Kidney (tissue), 14 donors: ENCODE results near the gene APLN. TPM values are rescaled to one million over a fixed set of nuclear protein-coding genes. Genes with fewer than 3 reads are reported as not detected.

Experiments used
- DNase-seq, 5 donors: peaks; one replicate each; pipeline ENCODE4 v3.0.0-alpha.2; 2013 to 2020
- FAIRE-seq: peaks from 2 replicates; lab custom pipeline; 2012; peaks lifted over from hg19 to GRCh38; lab: Jason Lieb, UNC
- H3K27ac ChIP-seq, 2 donors: one replicate each; pipeline ENCODE4 v1.7.0; 2013; ENCODE audit warnings: low read depth in 2 of 2, low read length in 2 of 2, inconsistent platforms in 1 of 2
- H3K27me3 ChIP-seq: one replicate; pipeline ENCODE4 v1.7.1; 2013; ENCODE audit warnings: low read length, inconsistent platforms; ENCODE audit not compliant: control insufficient read depth, insufficient read depth
- H3K36me3 ChIP-seq, 3 donors: one replicate each; pipeline versions ENCODE4 v1.7.0 to v1.7.1; 2013; ENCODE audit warnings: low read length in 3 of 3, control low read depth in 1 of 3, inconsistent platforms in 1 of 3; ENCODE audit not compliant: insufficient read depth in 3 of 3, control insufficient read depth in 2 of 3
- H3K4me1 ChIP-seq, 3 donors: one replicate each; pipeline versions ENCODE4 v1.7.0 to v1.7.1; 2013; ENCODE audit warnings: low read length in 3 of 3, inconsistent platforms in 1 of 3, low read depth in 1 of 3; ENCODE audit not compliant: control insufficient read depth in 2 of 3, insufficient read depth in 2 of 3
- H3K4me3 ChIP-seq, 3 donors: one replicate each; pipeline versions ENCODE4 v1.7.0 to v1.8.1; 2013; ENCODE audit warnings: low read length in 3 of 3, control low read depth in 1 of 3, inconsistent platforms in 1 of 3
- H3K9ac ChIP-seq, 3 donors: one replicate each; pipeline versions ENCODE4 v1.7.0 to v1.7.1; 2013; ENCODE audit warnings: low read length in 3 of 3, control low read depth in 1 of 3, inconsistent platforms in 1 of 3
- H3K9me3 ChIP-seq, 3 donors: one replicate each; pipeline versions ENCODE4 v1.7.0 to v1.7.1; 2013; ENCODE audit warnings: low read length in 3 of 3, control low read depth in 1 of 3, inconsistent platforms in 1 of 3; ENCODE audit not compliant: control insufficient read depth in 2 of 3, insufficient read depth in 1 of 3
- intact Hi-C: fragments of 100-400 bp; cut with DNase I; formaldehyde crosslinking; loops from one replicate; pipeline ENCODE4 v1.11.1; 2022
- polyA plus RNA-seq: library from polyadenylated mRNA; stranded (reverse); fragments of 350-450 nt; fragmentation: Illumina TruSeq; extraction: RNeasy Lipid Tissue Mini Kit (QIAGEN cat#74804); gene quantifications from one replicate; pipeline ENCODE4 v1.2.3, GENCODE V29; 2014; ENCODE audit warnings: low read depth, low replicate concordance; ENCODE audit not compliant: insufficient read depth
- total RNA-seq: library from RNA; stranded (reverse); fragmentation: NEBNext Ultra II Directional; extraction: Animal tissue kit (Norgen Biotek cat#: 25700); gene quantifications from one replicate; pipeline ENCODE4 v1.2.1, GENCODE V29; 2021
- TF ChIP-seq, protein P1 (sequence below): IDR thresholded peaks from 3 replicates; pipeline ENCODE4 v1.5.1; 2012; ENCODE audit warnings: mild to moderate bottlenecking, moderate library complexity, borderline replicate concordance; ENCODE audit not compliant: insufficient read depth; ENCODE audit errors: extremely low read depth
- donor health status: control.
- donor health status: control.
- donor health status: control.
- donor health status: control.
- donor health status: control.
- donor health status: DM: yes; HTN: yes; CAD: no.
- donor health status: Normal renal cell carcinoma (clear cell type).

Gene APLN
- total and polyA plus RNA-seq, 2 donors from 2014 or later, result 0.31 to 9.9 TPM

DNA sequence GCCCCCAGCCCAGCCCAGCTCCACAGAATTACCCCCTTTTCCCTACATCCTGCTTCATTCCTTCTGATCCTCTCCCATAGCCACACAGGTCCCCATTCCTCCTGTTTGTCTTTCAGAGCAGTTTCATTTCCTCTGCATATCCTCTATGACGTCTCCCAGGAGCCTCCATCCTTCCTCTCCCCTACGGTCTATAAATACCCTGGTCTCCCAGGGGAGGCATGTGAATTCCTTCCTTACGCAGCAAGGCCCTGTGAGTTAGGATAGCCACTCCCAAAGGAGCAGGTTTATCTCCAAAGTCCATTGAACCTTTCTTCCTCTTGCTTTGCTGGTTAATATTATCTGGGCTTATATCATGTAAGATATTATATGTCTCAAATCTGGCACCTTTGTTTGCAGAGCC is 8.4 kb upstream of the APLN start:
- H3K4me3 ChIP-seq, result no peak overlapping the region
- no peaks in the 10 kb centered on the region for H3K27me3 ChIP-seq
- H3K4me1 ChIP-seq, result no peaks in the 10 kb centered on the region
- no peak overlapping the region for H3K27ac ChIP-seq
- H3K9me3 ChIP-seq, result no peaks in the 10 kb centered on the region
- FAIRE-seq (no peak), DNase-seq (no peak)
- intact Hi-C loops, result no loop called here
- TF ChIP-seq, protein P1, sequence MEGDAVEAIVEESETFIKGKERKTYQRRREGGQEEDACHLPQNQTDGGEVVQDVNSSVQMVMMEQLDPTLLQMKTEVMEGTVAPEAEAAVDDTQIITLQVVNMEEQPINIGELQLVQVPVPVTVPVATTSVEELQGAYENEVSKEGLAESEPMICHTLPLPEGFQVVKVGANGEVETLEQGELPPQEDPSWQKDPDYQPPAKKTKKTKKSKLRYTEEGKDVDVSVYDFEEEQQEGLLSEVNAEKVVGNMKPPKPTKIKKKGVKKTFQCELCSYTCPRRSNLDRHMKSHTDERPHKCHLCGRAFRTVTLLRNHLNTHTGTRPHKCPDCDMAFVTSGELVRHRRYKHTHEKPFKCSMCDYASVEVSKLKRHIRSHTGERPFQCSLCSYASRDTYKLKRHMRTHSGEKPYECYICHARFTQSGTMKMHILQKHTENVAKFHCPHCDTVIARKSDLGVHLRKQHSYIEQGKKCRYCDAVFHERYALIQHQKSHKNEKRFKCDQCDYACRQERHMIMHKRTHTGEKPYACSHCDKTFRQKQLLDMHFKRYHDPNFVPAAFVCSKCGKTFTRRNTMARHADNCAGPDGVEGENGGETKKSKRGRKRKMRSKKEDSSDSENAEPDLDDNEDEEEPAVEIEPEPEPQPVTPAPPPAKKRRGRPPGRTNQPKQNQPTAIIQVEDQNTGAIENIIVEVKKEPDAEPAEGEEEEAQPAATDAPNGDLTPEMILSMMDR, result no peak
- H3K9ac ChIP-seq, result no peak overlapping the region
- H3K36me3 ChIP-seq, result no peaks in the 10 kb centered on the region

DNA sequence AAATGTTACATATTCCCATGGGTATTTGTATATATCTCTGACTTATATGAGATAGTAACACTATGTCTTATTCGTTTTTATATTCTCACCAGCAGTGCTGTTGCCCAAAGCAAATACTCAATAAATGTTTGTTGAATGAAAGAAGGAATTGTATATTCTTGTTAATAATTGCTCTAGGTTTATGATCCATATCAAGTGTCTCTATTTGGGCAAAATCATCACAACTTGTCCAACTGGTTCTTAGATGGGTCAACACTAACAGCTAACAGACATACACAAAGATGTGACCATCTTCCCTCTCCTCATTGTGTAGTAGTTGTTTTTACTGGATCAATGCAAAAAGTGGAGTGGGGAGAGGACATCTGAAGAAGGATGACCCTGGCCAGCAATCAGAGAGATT is 6.6 kb upstream of the APLN start:
- no peak for DNase-seq
- H3K4me1 ChIP-seq, result no peaks in the 10 kb centered on the region
- intact Hi-C loops, result no loop called here
- H3K9ac ChIP-seq, result no peak overlapping the region
- no peak for FAIRE-seq
- no peaks in the 10 kb centered on the region for H3K27me3 ChIP-seq
- H3K4me3 ChIP-seq, result no peak overlapping the region
- no peak overlapping the region for H3K27ac ChIP-seq
- TF ChIP-seq, protein P1, result no peak
- no peaks in the 10 kb centered on the region for H3K9me3 ChIP-seq
- H3K36me3 ChIP-seq, result no peaks in the 10 kb centered on the region

DNA sequence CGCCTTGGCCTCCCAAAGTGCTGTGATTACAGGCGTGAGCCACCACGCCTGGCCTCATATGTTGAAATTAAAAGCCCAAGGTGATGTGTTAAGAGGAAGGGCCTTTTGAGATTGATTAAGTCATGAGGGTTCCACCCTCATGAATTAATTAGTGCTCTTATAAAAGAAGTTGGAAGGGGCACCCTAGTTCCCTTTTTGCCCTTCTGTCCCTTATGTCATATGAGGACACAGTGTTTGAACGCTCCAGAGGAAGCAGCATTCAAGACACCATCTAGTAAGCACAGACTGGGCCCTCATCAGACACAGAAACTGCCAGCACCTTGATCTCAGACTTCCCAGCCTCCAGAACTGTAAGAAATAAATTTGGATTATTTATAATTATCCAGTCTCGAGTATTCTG is 5.1 kb upstream of the APLN start:
- H3K27me3 ChIP-seq, result no peaks in the 10 kb centered on the region
- TF ChIP-seq, protein P1, result no peak
- no peaks in the 10 kb centered on the region for H3K36me3 ChIP-seq
- intact Hi-C loops, result no loop called here
- DNase-seq (no peak), FAIRE-seq (no peak)
- H3K4me3 ChIP-seq, result no peak overlapping the region
- no peaks in the 10 kb centered on the region for H3K9me3 ChIP-seq
- no peak overlapping the region for H3K9ac ChIP-seq
- no peaks in the 10 kb centered on the region for H3K4me1 ChIP-seq
- H3K27ac ChIP-seq, result no peak overlapping the region

DNA sequence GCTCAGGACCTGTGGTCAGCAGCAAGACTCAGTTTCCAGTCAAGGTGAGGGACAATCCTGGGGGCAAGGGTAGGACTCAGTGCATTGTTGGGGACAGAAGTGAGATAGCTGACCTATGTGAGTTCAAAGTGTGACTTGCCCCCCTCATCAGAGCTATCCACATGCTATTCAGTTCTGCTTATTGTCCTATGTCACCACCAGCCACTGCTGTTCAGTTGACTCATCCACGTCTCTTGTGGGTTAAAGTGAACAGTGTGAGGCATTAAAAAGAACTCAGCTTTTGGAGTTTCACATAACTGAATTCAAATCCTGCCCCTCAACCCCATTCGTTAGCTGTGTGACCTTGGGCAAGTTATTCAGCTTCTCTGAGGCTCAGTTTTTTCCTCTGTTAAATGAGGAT is 4.4 kb upstream of the APLN start:
- intact Hi-C loops, result no loop called here
- H3K36me3 ChIP-seq, result no peaks in the 10 kb centered on the region
- no peaks in the 10 kb centered on the region for H3K9me3 ChIP-seq
- FAIRE-seq, result no peak
- H3K4me3 ChIP-seq, result no peak overlapping the region
- no peak overlapping the region for H3K27ac ChIP-seq
- TF ChIP-seq, protein P1, result no peak
- peak in 1 of 5 donors; percentile 1 for DNase-seq
- H3K9ac ChIP-seq, result no peak overlapping the region
- peaks cover 0 to under 1% (median 0%) of the 10 kb centered on the region in 3 donors for H3K4me1 ChIP-seq
- no peaks in the 10 kb centered on the region for H3K27me3 ChIP-seq
